K562 (cell line): ENCODE results near the gene CCDC137. TPM values are rescaled to one million over a fixed set of nuclear protein-coding genes. Genes with fewer than 3 reads are reported as not detected.

Source experiments
- CBX5 ChIP-seq: IDR thresholded peaks from 2 replicates; pipeline ENCODE4 v1.6.1; 2014; ENCODE audit warnings: low read depth, borderline replicate concordance
- HOMEZ ChIP-seq: fragments of 250-450 bp; sonication (Bioruptor Pico); IDR thresholded peaks from 2 replicates; pipeline ENCODE4 v1.4.0; 2020; ENCODE audit warnings: mild to moderate bottlenecking, moderate library complexity
- KAT8 ChIP-seq: fragments of 450-650 bp; IDR thresholded peaks from 2 replicates; pipeline ENCODE4 v1.6.1; 2016; ENCODE audit warnings: low read depth, mild to moderate bottlenecking
- MAFF ChIP-seq: IDR thresholded peaks from 2 replicates; pipeline ENCODE4 v1.6.1; 2012; ENCODE audit warnings: low read length, improper control_type of control experiment
- PHF8 ChIP-seq: fragments of 200-600 bp; sonication (generic); IDR thresholded peaks from 2 replicates; pipeline ENCODE4 v1.6.1; 2012; ENCODE audit warnings: mixed run types, mild to moderate bottlenecking, inconsistent platforms, low read length, moderate library complexity, borderline replicate concordance
- RAD51 ChIP-seq: fragments of 450-650 bp; IDR thresholded peaks from 2 replicates; pipeline ENCODE4 v1.7.1; 2016; ENCODE audit warnings: low read depth, mild to moderate bottlenecking, borderline replicate concordance
- SIN3B ChIP-seq: fragments of 450-650 bp; IDR thresholded peaks from 2 replicates; pipeline ENCODE4 v1.6.1; 2017; ENCODE audit warnings: low read depth, mild to moderate bottlenecking, moderate library complexity
- SRSF1 ChIP-seq: fragments of 200-400 bp; formaldehyde crosslinking; IDR thresholded peaks from 2 replicates; pipeline ENCODE4 v1.6.1; 2017; ENCODE audit warnings: mild to moderate bottlenecking, low read depth, low read length, moderate library complexity
- ZFP36 ChIP-seq: fragments of 150-350 bp; IDR thresholded peaks from 2 replicates; pipeline ENCODE4 v1.6.1; 2018; ENCODE audit warnings: low read length, low read depth; ENCODE audit not compliant: partially characterized antibody
- ZNF699 ChIP-seq: fragments of 250-450 bp; sonication (Bioruptor Pico); IDR thresholded peaks from 2 replicates; pipeline ENCODE4 v1.8.0; 2021; ENCODE audit warnings: mild to moderate bottlenecking, moderate library complexity; ENCODE audit not compliant: insufficient replicate concordance
- polyA plus RNA-seq, 8 experiments: library from polyadenylated mRNA; depleted of rRNA in 4 of 8; stranded (reverse) in 5 of 8; unstranded in 3 of 8; fragments of >200 nt; fragmentation: Nextera tagmentation in 2 of 8; fragmentation: Illumina TruSeq in 1 of 8; extraction: Ambion mirVana in 2 of 8; extraction: Trizol in 1 of 8; gene quantifications; 2 replicates each; pipeline versions ENCODE4 v1.2.1 to v1.2.3, GENCODE V29; 2011 to 2014; ENCODE audit warnings: inconsistent platforms in 1 of 8, missing spikeins in 1 of 8
- total RNA-seq, 7 experiments: library from RNA; depleted of rRNA in 6 of 7; stranded (reverse); fragments of >200 nt in 6 of 7; fragmentation: Illumina TruSeq in 2 of 7; extraction: Trizol in 2 of 7; gene quantifications; 2 replicates each; pipeline versions ENCODE4 v1.2.1 to v1.2.3, GENCODE V29; 2011 to 2021; ENCODE audit warnings: low replicate concordance in 1 of 7
- TF ChIP-seq, protein P1 (sequence below): fragments of 200-600 bp; sonication (generic); IDR thresholded peaks from one replicate; pipeline ENCODE4 v1.6.1; 2012; ENCODE audit warnings: mild to moderate bottlenecking, low read depth, low read length, inconsistent platforms
- TF ChIP-seq, protein P2 (sequence below): fragments of 450-650 bp; IDR thresholded peaks from 2 replicates; pipeline ENCODE4 v1.6.1; 2018; ENCODE audit warnings: mild to moderate bottlenecking, low read depth; ENCODE audit not compliant: partially characterized antibody

CCDC137 gene
- total and polyA plus RNA-seq, 9 of the 15 experiments (the other 6 are each of a cell fraction or from before 2014, with no cell fraction given) = 2.3 to 68.1 (median 38.3) TPM

- TF ChIP-seq, protein P1, sequence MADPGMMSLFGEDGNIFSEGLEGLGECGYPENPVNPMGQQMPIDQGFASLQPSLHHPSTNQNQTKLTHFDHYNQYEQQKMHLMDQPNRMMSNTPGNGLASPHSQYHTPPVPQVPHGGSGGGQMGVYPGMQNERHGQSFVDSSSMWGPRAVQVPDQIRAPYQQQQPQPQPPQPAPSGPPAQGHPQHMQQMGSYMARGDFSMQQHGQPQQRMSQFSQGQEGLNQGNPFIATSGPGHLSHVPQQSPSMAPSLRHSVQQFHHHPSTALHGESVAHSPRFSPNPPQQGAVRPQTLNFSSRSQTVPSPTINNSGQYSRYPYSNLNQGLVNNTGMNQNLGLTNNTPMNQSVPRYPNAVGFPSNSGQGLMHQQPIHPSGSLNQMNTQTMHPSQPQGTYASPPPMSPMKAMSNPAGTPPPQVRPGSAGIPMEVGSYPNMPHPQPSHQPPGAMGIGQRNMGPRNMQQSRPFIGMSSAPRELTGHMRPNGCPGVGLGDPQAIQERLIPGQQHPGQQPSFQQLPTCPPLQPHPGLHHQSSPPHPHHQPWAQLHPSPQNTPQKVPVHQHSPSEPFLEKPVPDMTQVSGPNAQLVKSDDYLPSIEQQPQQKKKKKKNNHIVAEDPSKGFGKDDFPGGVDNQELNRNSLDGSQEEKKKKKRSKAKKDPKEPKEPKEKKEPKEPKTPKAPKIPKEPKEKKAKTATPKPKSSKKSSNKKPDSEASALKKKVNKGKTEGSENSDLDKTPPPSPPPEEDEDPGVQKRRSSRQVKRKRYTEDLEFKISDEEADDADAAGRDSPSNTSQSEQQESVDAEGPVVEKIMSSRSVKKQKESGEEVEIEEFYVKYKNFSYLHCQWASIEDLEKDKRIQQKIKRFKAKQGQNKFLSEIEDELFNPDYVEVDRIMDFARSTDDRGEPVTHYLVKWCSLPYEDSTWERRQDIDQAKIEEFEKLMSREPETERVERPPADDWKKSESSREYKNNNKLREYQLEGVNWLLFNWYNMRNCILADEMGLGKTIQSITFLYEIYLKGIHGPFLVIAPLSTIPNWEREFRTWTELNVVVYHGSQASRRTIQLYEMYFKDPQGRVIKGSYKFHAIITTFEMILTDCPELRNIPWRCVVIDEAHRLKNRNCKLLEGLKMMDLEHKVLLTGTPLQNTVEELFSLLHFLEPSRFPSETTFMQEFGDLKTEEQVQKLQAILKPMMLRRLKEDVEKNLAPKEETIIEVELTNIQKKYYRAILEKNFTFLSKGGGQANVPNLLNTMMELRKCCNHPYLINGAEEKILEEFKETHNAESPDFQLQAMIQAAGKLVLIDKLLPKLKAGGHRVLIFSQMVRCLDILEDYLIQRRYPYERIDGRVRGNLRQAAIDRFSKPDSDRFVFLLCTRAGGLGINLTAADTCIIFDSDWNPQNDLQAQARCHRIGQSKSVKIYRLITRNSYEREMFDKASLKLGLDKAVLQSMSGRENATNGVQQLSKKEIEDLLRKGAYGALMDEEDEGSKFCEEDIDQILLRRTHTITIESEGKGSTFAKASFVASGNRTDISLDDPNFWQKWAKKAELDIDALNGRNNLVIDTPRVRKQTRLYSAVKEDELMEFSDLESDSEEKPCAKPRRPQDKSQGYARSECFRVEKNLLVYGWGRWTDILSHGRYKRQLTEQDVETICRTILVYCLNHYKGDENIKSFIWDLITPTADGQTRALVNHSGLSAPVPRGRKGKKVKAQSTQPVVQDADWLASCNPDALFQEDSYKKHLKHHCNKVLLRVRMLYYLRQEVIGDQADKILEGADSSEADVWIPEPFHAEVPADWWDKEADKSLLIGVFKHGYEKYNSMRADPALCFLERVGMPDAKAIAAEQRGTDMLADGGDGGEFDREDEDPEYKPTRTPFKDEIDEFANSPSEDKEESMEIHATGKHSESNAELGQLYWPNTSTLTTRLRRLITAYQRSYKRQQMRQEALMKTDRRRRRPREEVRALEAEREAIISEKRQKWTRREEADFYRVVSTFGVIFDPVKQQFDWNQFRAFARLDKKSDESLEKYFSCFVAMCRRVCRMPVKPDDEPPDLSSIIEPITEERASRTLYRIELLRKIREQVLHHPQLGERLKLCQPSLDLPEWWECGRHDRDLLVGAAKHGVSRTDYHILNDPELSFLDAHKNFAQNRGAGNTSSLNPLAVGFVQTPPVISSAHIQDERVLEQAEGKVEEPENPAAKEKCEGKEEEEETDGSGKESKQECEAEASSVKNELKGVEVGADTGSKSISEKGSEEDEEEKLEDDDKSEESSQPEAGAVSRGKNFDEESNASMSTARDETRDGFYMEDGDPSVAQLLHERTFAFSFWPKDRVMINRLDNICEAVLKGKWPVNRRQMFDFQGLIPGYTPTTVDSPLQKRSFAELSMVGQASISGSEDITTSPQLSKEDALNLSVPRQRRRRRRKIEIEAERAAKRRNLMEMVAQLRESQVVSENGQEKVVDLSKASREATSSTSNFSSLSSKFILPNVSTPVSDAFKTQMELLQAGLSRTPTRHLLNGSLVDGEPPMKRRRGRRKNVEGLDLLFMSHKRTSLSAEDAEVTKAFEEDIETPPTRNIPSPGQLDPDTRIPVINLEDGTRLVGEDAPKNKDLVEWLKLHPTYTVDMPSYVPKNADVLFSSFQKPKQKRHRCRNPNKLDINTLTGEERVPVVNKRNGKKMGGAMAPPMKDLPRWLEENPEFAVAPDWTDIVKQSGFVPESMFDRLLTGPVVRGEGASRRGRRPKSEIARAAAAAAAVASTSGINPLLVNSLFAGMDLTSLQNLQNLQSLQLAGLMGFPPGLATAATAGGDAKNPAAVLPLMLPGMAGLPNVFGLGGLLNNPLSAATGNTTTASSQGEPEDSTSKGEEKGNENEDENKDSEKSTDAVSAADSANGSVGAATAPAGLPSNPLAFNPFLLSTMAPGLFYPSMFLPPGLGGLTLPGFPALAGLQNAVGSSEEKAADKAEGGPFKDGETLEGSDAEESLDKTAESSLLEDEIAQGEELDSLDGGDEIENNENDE = no peak
- TF ChIP-seq RAD51 (no peak), SRSF1 (no peak), PHF8 (peak; percentile 87; the same call in 1 of the 2 replicates), HOMEZ (CRISPR knock-in tag) (no peak), ZFP36 (no peak), SIN3B (peak; percentile 95), ZNF699 (no peak), MAFF (no peak; the same call in 1 of the 2 replicates), CBX5 (no peak), KAT8 (no peak)
- TF ChIP-seq, protein P2, sequence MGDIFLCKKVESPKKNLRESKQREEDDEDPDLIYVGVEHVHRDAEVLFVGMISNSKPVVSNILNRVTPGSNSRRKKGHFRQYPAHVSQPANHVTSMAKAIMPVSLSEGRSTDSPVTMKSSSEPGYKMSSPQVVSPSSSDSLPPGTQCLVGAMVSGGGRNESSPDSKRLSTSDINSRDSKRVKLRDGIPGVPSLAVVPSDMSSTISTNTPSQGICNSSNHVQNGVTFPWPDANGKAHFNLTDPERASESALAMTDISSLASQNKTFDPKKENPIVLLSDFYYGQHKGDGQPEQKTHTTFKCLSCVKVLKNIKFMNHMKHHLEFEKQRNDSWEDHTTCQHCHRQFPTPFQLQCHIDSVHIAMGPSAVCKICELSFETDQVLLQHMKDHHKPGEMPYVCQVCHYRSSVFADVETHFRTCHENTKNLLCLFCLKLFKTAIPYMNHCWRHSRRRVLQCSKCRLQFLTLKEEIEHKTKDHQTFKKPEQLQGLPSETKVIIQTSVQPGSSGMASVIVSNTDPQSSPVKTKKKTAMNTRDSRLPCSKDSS = no peak
Measured at GRCh38 chr17:81636505-81637288, 29.8 kb upstream of the CCDC137 start, which contains the start of the genes NPLOC4 and TSPAN10 (continued).
